Liver (tissue), 9 donors: ENCODE data around the gene OLA1. TPM values are rescaled to one million over a fixed set of nuclear protein-coding genes. Genes with fewer than 3 reads are reported as not detected.

Experiments
- DNase-seq: peaks from one replicate; pipeline ENCODE4 v3.0.0-alpha.2; 2017; ENCODE audit warnings: low spot score
- H3K27ac ChIP-seq, 2 donors: one replicate each; pipeline ENCODE4 v1.7.0; 2013; ENCODE audit warnings: inconsistent platforms in 2 of 2, low read length in 2 of 2, control low read depth in 1 of 2, low read depth in 1 of 2, mild to moderate bottlenecking in 1 of 2
- H3K27me3 ChIP-seq, 4 donors: one replicate each; pipeline versions ENCODE4 v1.6.1 to v1.7.0; 2013; ENCODE audit warnings: low read length in 3 of 4, inconsistent platforms in 1 of 4, mild to moderate bottlenecking in 1 of 4, moderate library complexity in 1 of 4; ENCODE audit not compliant: control insufficient read depth in 4 of 4, insufficient read depth in 4 of 4
- H3K36me3 ChIP-seq, 4 donors: one replicate each; pipeline versions ENCODE4 v1.6.1 to v1.7.0; 2013; ENCODE audit warnings: low read length in 3 of 4, mild to moderate bottlenecking in 3 of 4, low read depth in 1 of 4, moderate library complexity in 1 of 4; ENCODE audit not compliant: control insufficient read depth in 4 of 4, insufficient read depth in 3 of 4
- H3K4me1 ChIP-seq, 4 donors: one replicate each; pipeline versions ENCODE4 v1.6.1 to v1.7.0; 2013; ENCODE audit warnings: low read length in 3 of 4, mild to moderate bottlenecking in 3 of 4, moderate library complexity in 1 of 4; ENCODE audit not compliant: control insufficient read depth in 4 of 4, insufficient read depth in 4 of 4
- H3K4me3 ChIP-seq, 3 donors: one replicate each; pipeline versions ENCODE4 v1.6.1 to v1.7.0; 2013; ENCODE audit warnings: low read length in 3 of 3, control low read depth in 1 of 3, low read depth in 1 of 3, mild to moderate bottlenecking in 1 of 3
- H3K9ac ChIP-seq, 2 donors: one replicate each; pipeline ENCODE4 v1.7.0; 2013; ENCODE audit warnings: low read length in 2 of 2, mild to moderate bottlenecking in 2 of 2, moderate library complexity in 2 of 2, control low read depth in 1 of 2, low read depth in 1 of 2
- H3K9me3 ChIP-seq, 4 donors: one replicate each; pipeline versions ENCODE4 v1.6.1 to v1.7.0; 2013; ENCODE audit warnings: low read length in 3 of 4; ENCODE audit not compliant: control insufficient read depth in 4 of 4
- FOXA1 ChIP-seq: IDR thresholded peaks from 2 replicates; pipeline ENCODE4 v1.6.1; 2016; ENCODE audit warnings: antibody characterized with exemption
- FOXA2 ChIP-seq: IDR thresholded peaks from 2 replicates; pipeline ENCODE4 v1.6.1; 2016; ENCODE audit warnings: antibody characterized with exemption
- GABPA ChIP-seq, 2 donors: IDR thresholded peaks in 1 of 2; conservative IDR thresholded peaks in 1 of 2; 2 replicates each; pipeline ENCODE4 v1.6.1; 2016; ENCODE audit warnings: antibody characterized with exemption in 2 of 2, mild to moderate bottlenecking in 1 of 2, moderate library complexity in 1 of 2
- HNF4A ChIP-seq, 2 donors: conservative IDR thresholded peaks; 2 replicates each; pipeline ENCODE4 v1.6.1; 2016; ENCODE audit warnings: antibody characterized with exemption in 2 of 2, mild to moderate bottlenecking in 2 of 2
- HNF4G ChIP-seq: IDR thresholded peaks from 2 replicates; pipeline ENCODE4 v1.6.1; 2016; ENCODE audit warnings: antibody characterized with exemption
- JUND ChIP-seq, 2 donors: IDR thresholded peaks; 2 replicates each; pipeline ENCODE4 v1.6.1; 2016; ENCODE audit warnings: antibody characterized with exemption in 2 of 2
- NR2F2 ChIP-seq: IDR thresholded peaks from 2 replicates; pipeline ENCODE4 v1.6.1; 2016; ENCODE audit warnings: antibody characterized with exemption
- RAD21 ChIP-seq, 2 donors: IDR thresholded peaks; 2 replicates each; pipeline ENCODE4 v1.6.1; 2016; ENCODE audit warnings: antibody characterized with exemption in 2 of 2, mild to moderate bottlenecking in 2 of 2
- RXRA ChIP-seq, 2 donors: IDR thresholded peaks; 2 replicates each; pipeline ENCODE4 v1.6.1; 2017 to 2018; ENCODE audit warnings: antibody characterized with exemption in 2 of 2, mild to moderate bottlenecking in 1 of 2
- SP1 ChIP-seq: IDR thresholded peaks from 2 replicates; pipeline ENCODE4 v1.6.1; 2018; ENCODE audit warnings: antibody characterized with exemption, mild to moderate bottlenecking
- TAF1 ChIP-seq: conservative IDR thresholded peaks from 2 replicates; pipeline ENCODE4 v1.6.1; 2016; ENCODE audit warnings: antibody characterized with exemption, mild to moderate bottlenecking
- YY1 ChIP-seq: IDR thresholded peaks from 2 replicates; pipeline ENCODE4 v1.6.1; 2016; ENCODE audit warnings: antibody characterized with exemption, mild to moderate bottlenecking
- WGBS: extraction: QIAGEN DNeasy Blood & Tissue Kit; methylation state at CpG from one replicate; pipeline ENCODE4 v1.1.7; 2013; 5-methylcytosine and 5-hydroxymethylcytosine counted together
- polyA plus RNA-seq, 2 donors: library from polyadenylated mRNA; stranded (reverse) in 1 of 2; unstranded in 1 of 2; fragments of 200-250 nt in 1 of 2; fragments of >200 nt in 1 of 2; fragmentation: Nextera tagmentation in 1 of 2; extraction: Ambion mirVana in 1 of 2; gene quantifications; one replicate each; pipeline versions ENCODE4 v1.2.1 to v1.2.3, GENCODE V29; 2013 to 2015
- total RNA-seq, 2 donors: library from RNA; depleted of rRNA; stranded (reverse); fragments of >200 nt; gene quantifications; one replicate each; pipeline ENCODE4 v1.2.3, GENCODE V29; 2014
- TF ChIP-seq, protein P1 (sequence below): IDR thresholded peaks from 2 replicates; pipeline ENCODE4 v1.6.1; 2016; ENCODE audit warnings: antibody characterized with exemption
- TF ChIP-seq, protein P2 (sequence below): fragments of 150-350 bp; IDR thresholded peaks from 2 replicates; pipeline ENCODE4 v1.5.1; 2017; ENCODE audit warnings: improper control_type of control experiment, low read depth, low read length; ENCODE audit not compliant: missing input control
- TF ChIP-seq, protein P3 (sequence below): IDR thresholded peaks from 2 replicates; pipeline ENCODE4 v1.6.1; 2016; ENCODE audit warnings: antibody characterized with exemption, mild to moderate bottlenecking
- TF ChIP-seq, protein P4 (sequence below): IDR thresholded peaks from 2 replicates; pipeline ENCODE4 v1.6.1; 2016; ENCODE audit warnings: antibody characterized with exemption
- TF ChIP-seq, protein P5 (sequence below): IDR thresholded peaks from 2 replicates; pipeline ENCODE4 v1.6.1; 2016; ENCODE audit warnings: antibody characterized with exemption
- donor health status: healthy.
- donor health status: healthy.
- donor health status: healthy.
- donor health status: healthy.
- donor health status: healthy.

OLA1 gene
- total and polyA plus RNA-seq, 4 donors, result 23.4 to 38.1 (median 32.3) TPM

DNA sequence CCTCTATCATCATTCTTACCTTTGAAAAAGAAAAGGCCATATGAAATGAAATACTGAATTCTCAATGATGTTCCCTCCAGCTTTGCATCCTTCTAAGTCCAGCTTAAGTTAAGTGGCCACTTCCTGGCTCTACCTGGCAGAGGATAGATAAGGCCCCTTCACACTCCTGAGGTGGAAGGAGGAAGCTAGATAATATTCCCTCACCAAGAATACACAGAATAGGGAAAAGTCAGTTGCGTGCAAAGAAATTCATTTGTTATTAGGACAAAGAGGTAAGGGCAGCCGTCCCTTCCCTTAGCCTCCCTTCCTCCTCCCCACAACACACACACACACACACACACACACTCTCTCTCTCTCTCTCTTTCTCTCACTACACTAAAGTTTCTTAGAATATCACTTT is 37.5 kb downstream of the OLA1 start:
- Histone ChIP-seq H3K4me1 (no peaks in the 10 kb centered on the region), H3K27ac (no peak overlapping the region), H3K9me3 (no peaks in the 10 kb centered on the region), H3K36me3 (no peaks in the 10 kb centered on the region), H3K27me3 (no peaks in the 10 kb centered on the region), H3K4me3 (no peak overlapping the region), H3K9ac (no peak overlapping the region)
- 93% methylated on average over 2 of the region's 2 CpGs for WGBS
- no peak for TF ChIP-seq JUND (IDR thresholded peaks at IDR 0.05)
- no peak for TF ChIP-seq RAD21 (IDR thresholded peaks at IDR 0.05)
- TF ChIP-seq TAF1, result no peak
- no peak for TF ChIP-seq HNF4A (conservative IDR thresholded peaks at IDR 0.05)
- DNase-seq, result no peak

DNA sequence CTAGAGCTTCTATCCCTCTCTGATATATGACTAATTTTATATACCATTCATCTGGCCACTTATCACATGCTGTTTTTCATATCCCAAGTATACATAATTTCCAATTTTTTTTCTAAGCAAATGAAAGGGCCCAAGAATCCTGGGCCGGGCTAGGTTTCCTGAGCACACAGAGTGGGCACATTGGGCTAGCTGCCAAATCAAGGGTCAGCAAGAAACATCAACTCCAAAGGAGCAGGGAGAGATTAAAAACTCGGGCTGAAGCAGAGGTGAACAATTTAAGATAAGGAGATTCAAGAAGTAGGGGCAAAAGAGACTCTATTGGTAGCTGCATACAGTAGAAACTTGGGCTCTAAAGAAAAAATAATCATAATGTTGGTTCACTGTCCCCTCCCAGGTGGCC is 39.0 kb downstream of the OLA1 start:
- Histone ChIP-seq H3K9ac (no peak overlapping the region), H3K4me1 (no peaks in the 10 kb centered on the region), H3K9me3 (no peaks in the 10 kb centered on the region), H3K27me3 (no peaks in the 10 kb centered on the region), H3K27ac (no peak overlapping the region), H3K36me3 (no peaks in the 10 kb centered on the region), H3K4me3 (no peak overlapping the region)
- no peak for DNase-seq
- 89% methylated on average over 2 of the region's 2 CpGs for WGBS
- TF ChIP-seq, protein P1, sequence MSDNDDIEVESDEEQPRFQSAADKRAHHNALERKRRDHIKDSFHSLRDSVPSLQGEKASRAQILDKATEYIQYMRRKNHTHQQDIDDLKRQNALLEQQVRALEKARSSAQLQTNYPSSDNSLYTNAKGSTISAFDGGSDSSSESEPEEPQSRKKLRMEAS, result no peak
- TF ChIP-seq, protein P2, sequence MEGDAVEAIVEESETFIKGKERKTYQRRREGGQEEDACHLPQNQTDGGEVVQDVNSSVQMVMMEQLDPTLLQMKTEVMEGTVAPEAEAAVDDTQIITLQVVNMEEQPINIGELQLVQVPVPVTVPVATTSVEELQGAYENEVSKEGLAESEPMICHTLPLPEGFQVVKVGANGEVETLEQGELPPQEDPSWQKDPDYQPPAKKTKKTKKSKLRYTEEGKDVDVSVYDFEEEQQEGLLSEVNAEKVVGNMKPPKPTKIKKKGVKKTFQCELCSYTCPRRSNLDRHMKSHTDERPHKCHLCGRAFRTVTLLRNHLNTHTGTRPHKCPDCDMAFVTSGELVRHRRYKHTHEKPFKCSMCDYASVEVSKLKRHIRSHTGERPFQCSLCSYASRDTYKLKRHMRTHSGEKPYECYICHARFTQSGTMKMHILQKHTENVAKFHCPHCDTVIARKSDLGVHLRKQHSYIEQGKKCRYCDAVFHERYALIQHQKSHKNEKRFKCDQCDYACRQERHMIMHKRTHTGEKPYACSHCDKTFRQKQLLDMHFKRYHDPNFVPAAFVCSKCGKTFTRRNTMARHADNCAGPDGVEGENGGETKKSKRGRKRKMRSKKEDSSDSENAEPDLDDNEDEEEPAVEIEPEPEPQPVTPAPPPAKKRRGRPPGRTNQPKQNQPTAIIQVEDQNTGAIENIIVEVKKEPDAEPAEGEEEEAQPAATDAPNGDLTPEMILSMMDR, result no peak
- TF ChIP-seq HNF4A (conservative IDR thresholded peaks at IDR 0.05) (no peak), SP1 (no peak), YY1 (no peak), FOXA1 (no peak), GABPA (IDR thresholded peaks at IDR 0.05 in 1 of 2, conservative IDR thresholded peaks at IDR 0.05 in 1 of 2) (no peak), HNF4G (no peak), RXRA (IDR thresholded peaks at IDR 0.05) (no peak), TAF1 (no peak), RAD21 (IDR thresholded peaks at IDR 0.05) (no peak), NR2F2 (no peak), FOXA2 (no peak)
- TF ChIP-seq, protein P3, sequence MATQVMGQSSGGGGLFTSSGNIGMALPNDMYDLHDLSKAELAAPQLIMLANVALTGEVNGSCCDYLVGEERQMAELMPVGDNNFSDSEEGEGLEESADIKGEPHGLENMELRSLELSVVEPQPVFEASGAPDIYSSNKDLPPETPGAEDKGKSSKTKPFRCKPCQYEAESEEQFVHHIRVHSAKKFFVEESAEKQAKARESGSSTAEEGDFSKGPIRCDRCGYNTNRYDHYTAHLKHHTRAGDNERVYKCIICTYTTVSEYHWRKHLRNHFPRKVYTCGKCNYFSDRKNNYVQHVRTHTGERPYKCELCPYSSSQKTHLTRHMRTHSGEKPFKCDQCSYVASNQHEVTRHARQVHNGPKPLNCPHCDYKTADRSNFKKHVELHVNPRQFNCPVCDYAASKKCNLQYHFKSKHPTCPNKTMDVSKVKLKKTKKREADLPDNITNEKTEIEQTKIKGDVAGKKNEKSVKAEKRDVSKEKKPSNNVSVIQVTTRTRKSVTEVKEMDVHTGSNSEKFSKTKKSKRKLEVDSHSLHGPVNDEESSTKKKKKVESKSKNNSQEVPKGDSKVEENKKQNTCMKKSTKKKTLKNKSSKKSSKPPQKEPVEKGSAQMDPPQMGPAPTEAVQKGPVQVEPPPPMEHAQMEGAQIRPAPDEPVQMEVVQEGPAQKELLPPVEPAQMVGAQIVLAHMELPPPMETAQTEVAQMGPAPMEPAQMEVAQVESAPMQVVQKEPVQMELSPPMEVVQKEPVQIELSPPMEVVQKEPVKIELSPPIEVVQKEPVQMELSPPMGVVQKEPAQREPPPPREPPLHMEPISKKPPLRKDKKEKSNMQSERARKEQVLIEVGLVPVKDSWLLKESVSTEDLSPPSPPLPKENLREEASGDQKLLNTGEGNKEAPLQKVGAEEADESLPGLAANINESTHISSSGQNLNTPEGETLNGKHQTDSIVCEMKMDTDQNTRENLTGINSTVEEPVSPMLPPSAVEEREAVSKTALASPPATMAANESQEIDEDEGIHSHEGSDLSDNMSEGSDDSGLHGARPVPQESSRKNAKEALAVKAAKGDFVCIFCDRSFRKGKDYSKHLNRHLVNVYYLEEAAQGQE, result no peak
- TF ChIP-seq, protein P4, sequence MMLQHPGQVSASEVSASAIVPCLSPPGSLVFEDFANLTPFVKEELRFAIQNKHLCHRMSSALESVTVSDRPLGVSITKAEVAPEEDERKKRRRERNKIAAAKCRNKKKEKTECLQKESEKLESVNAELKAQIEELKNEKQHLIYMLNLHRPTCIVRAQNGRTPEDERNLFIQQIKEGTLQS, result no peak
- TF ChIP-seq, protein P5, sequence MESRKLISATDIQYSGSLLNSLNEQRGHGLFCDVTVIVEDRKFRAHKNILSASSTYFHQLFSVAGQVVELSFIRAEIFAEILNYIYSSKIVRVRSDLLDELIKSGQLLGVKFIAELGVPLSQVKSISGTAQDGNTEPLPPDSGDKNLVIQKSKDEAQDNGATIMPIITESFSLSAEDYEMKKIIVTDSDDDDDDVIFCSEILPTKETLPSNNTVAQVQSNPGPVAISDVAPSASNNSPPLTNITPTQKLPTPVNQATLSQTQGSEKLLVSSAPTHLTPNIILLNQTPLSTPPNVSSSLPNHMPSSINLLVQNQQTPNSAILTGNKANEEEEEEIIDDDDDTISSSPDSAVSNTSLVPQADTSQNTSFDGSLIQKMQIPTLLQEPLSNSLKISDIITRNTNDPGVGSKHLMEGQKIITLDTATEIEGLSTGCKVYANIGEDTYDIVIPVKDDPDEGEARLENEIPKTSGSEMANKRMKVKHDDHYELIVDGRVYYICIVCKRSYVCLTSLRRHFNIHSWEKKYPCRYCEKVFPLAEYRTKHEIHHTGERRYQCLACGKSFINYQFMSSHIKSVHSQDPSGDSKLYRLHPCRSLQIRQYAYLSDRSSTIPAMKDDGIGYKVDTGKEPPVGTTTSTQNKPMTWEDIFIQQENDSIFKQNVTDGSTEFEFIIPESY, result no peak
